Esophagus muscularis mucosa (tissue), 4 donors: ENCODE data around the gene TAGLN2. TPM values are rescaled to one million over a fixed set of nuclear protein-coding genes. Genes with fewer than 3 reads are reported as not detected.

Source experiments
- DNase-seq: peaks from one replicate; pipeline ENCODE4 v3.0.0-alpha.2; 2017; ENCODE audit errors: extremely low spot score
- H3K27ac ChIP-seq, 4 donors: fragments of 200-600 bp; sonication (generic); replicated peaks in 1 of 4; 1 replicate in 3 of 4; 2 replicates in 1 of 4; pipeline ENCODE4 v1.5.1; 2016 to 2019; ENCODE audit warnings: mild to moderate bottlenecking in 1 of 4
- H3K27me3 ChIP-seq, 4 donors: fragments of 200-600 bp; sonication (generic); one replicate each; pipeline versions ENCODE4 v1.5.1 to v1.6.0; 2016 to 2019
- H3K36me3 ChIP-seq, 4 donors: fragments of 200-600 bp; sonication (generic); one replicate each; pipeline ENCODE4 v1.5.1; 2016 to 2019
- H3K4me1 ChIP-seq, 4 donors: fragments of 200-600 bp; sonication (generic); one replicate each; pipeline ENCODE4 v1.5.1; 2016 to 2019
- H3K4me3 ChIP-seq, 4 donors: fragments of 200-600 bp; sonication (generic); 1 replicate in 2 of 4; 2 replicates in 2 of 4; pipeline ENCODE4 v1.5.1; 2016 to 2019; ENCODE audit warnings: mild to moderate bottlenecking in 4 of 4, moderate library complexity in 1 of 4
- H3K9me3 ChIP-seq, 4 donors: fragments of 200-600 bp; sonication (generic); 1 replicate in 3 of 4; 2 replicates in 1 of 4; pipeline ENCODE4 v1.5.1; 2016 to 2019
- EP300 ChIP-seq: sonication (generic); formaldehyde crosslinking; IDR thresholded peaks from one replicate; pipeline ENCODE4 v1.6.1; 2017; ENCODE audit warnings: antibody characterized with exemption
- POLR2A ChIP-seq: fragments of 450-650 bp; IDR thresholded peaks from one replicate; pipeline ENCODE4 v1.6.1; 2017; ENCODE audit warnings: antibody characterized with exemption, moderate library complexity, mild to moderate bottlenecking, low read depth
- POLR2AphosphoS5 ChIP-seq, 2 donors: sonication (generic); formaldehyde crosslinking; IDR thresholded peaks; one replicate each; pipeline ENCODE4 v1.6.1; 2017; ENCODE audit warnings: antibody characterized with exemption in 2 of 2
- WGBS: methylation state at CpG from one replicate; pipeline ENCODE4 v1.1.5; 2018; 5-methylcytosine and 5-hydroxymethylcytosine counted together
- intact Hi-C: fragments of 100-400 bp; cut with DNase I; formaldehyde crosslinking; loops from one replicate; pipeline ENCODE4 v1.15.1; 2023
- total RNA-seq, 4 donors: library from RNA; depleted of rRNA; stranded (reverse); fragments of >200 nt; gene quantifications; one replicate each; pipeline versions ENCODE4 v1.1.0 to v1.2.1, GENCODE V29; 2016
- TF ChIP-seq, protein P1 (sequence below), 3 experiments: fragments of 200-600 bp in 2 of 3; fragments of 450-650 bp in 1 of 3; sonication (generic) in 2 of 3; IDR thresholded peaks; one replicate each; pipeline ENCODE4 v1.5.1; 2017 to 2019; ENCODE audit warnings: antibody characterized with exemption in 3 of 3, mild to moderate bottlenecking in 2 of 3, moderate library complexity in 1 of 3

The TAGLN2 gene
- total RNA-seq, 4 donors from 2014 or later, result 125 to 276 (median 228) TPM

DNA sequence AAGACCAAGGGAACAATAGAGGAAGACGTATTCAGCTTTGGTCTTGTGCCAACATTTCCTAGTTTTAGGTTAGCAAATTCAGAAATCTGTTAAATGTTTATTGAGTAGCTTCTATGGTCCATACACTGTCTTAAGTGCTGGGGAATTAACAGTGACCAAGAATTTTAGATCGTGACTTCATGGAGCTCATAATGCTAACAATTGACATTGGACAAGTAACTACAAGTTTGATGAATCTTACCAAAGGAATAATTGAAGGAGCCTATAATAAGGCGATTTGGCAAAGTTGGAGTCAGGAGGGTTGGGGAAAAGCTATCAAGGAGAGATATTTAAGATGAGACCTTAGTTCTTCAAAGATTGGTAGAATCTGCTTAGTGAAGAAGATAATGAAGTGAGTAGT is 30.1 kb upstream of the TAGLN2 start:
- DNase-seq, result no peak
- Histone ChIP-seq H3K27ac (no peak overlapping the region), H3K9me3 (no peaks in the 10 kb centered on the region), H3K27me3 (peaks cover 0 to 20% (median 0%) of the 10 kb centered on the region in 4 donors), H3K4me3 (no peak overlapping the region), H3K36me3 (no peaks in the 10 kb centered on the region), H3K4me1 (no peaks in the 10 kb centered on the region)
- intact Hi-C loops, result no loop called here
- no peak for TF ChIP-seq POLR2AphosphoS5 (IDR thresholded peaks at IDR 0.05)
- no peak for TF ChIP-seq EP300
- no peak for TF ChIP-seq POLR2A
- TF ChIP-seq, protein P1, sequence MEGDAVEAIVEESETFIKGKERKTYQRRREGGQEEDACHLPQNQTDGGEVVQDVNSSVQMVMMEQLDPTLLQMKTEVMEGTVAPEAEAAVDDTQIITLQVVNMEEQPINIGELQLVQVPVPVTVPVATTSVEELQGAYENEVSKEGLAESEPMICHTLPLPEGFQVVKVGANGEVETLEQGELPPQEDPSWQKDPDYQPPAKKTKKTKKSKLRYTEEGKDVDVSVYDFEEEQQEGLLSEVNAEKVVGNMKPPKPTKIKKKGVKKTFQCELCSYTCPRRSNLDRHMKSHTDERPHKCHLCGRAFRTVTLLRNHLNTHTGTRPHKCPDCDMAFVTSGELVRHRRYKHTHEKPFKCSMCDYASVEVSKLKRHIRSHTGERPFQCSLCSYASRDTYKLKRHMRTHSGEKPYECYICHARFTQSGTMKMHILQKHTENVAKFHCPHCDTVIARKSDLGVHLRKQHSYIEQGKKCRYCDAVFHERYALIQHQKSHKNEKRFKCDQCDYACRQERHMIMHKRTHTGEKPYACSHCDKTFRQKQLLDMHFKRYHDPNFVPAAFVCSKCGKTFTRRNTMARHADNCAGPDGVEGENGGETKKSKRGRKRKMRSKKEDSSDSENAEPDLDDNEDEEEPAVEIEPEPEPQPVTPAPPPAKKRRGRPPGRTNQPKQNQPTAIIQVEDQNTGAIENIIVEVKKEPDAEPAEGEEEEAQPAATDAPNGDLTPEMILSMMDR (IDR thresholded peaks at IDR 0.05), result no peak
- 87% methylated on average over 3 of the region's 3 CpGs for WGBS

DNA sequence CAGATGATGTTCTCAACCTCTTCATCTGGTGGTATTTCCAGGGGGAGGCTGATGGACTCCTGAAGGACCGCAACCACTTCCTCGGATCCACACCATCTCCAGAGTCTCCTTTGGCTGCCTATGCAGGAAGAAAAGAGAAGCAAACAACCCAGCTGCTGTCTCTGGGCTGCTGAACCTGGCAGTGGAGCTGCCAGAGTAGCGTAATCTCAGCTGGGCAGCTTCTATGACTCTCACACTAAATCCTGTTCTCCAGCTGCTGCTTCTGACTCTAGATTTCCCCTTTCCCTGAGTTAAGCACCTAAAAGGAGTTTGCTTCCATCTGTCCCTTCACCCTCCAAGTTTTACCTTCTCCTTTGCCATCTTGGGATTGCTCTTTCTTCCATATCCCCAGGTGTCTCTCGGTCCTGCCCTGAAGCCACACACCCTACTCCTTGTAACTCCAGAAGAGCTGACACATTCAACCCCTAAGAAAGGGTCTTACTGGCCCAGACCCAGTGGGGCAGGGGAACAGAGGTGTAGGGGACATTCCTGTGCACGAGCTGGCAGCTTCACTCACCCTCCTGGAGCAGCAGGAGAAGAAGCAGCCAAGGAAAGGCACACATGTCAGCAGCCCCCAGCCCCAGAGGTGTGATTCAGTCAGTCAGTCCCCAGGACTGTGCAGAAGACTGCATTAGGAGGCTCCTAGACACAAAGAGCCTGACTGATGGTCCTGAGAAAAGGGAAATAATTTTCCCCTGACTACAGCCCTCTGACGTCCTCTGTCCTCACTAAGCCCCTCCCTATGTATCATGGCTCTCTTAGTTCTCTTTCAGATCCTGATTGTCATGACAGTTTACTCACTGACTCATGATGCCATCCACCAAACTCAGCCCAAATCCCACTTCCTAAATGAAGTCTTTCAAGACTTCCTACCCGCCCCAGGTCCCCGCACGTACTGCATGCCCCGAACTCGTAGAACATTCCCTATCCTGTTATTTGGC is 28.5 kb upstream of the TAGLN2 start, which contains the start of gene SLAMF9:
SLAMF9 (minus strand) TSS at position 702 of the 980 bp plus-strand sequence; CDS start at position 602, 100 bp downstream.
- Histone ChIP-seq H3K9me3 (no peaks in the 10 kb centered on the region), H3K27me3 (peaks cover 0 to 20% (median 0%) of the 10 kb centered on the region in 4 donors), H3K4me3 (no peak within 1 kb of the TSS), H3K27ac (no peak within 1 kb of the TSS), H3K4me1 (peaks cover 0 to 6% (median 0%) of the 10 kb centered on the region in 4 donors), H3K36me3 (no peaks in the 10 kb centered on the region)
- no peak for TF ChIP-seq EP300
- TF ChIP-seq POLR2AphosphoS5 (IDR thresholded peaks at IDR 0.05), result no peak
- no peak for TF ChIP-seq POLR2A
- no peak for DNase-seq
- intact Hi-C loops, result no loop called here
- 49% methylated on average over 10 of the region's 11 CpGs for WGBS

DNA sequence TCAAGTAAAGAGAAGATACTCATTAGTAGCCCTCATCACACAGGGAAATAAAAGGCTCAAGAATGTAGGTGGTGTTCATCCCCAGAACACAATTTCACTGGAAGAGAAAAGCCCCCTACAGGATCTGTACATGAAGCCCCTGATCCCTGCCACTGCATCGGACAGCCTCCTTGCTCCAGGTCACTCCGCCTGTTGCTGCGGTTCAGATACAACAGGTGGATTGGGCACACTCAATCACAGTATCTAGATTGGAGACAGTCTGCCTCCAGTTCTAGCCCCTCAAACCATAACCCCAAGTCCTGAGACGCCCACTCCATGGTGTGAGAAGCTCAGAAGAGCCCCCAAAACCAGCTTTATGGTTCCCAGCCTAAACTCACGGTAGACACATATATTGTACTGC is 27.6 kb upstream of the TAGLN2 start:
- Histone ChIP-seq H3K27me3 (peaks cover 0 to 20% (median 0%) of the 10 kb centered on the region in 4 donors), H3K27ac (no peak overlapping the region), H3K9me3 (no peaks in the 10 kb centered on the region), H3K36me3 (no peaks in the 10 kb centered on the region), H3K4me1 (peaks cover 0 to 8% (median 0%) of the 10 kb centered on the region in 4 donors), H3K4me3 (no peak overlapping the region)
- intact Hi-C loops, result no loop called here
- 96% methylated on average over 3 of the region's 5 CpGs for WGBS
- no peak for DNase-seq
- TF ChIP-seq, protein P1 (IDR thresholded peaks at IDR 0.05), result no peak
- TF ChIP-seq POLR2AphosphoS5 (IDR thresholded peaks at IDR 0.05), result no peak
- TF ChIP-seq POLR2A, result no peak
- TF ChIP-seq EP300, result no peak

DNA sequence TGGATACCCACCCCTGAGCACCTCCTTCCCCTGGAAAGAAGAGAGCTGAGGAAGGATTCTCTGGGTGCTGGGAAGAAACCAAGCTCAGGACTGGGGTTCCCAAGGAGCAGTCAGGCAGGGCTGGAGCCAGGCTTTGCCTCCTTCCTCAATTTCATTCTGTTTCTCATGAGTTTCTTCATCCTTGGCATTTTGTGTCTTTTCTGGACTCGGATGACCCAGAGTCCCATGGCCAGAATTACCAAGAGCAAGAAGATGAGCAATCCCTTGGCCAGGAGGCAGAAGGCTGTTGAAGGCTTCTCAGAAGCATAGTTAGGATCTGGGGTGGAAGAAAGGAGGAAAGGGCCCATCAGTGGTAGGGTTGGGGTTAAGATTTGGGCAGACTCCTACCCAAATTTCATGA is 26.2 kb upstream of the TAGLN2 start:
- no peak for DNase-seq
- H3K9me3 ChIP-seq, result no peaks in the 10 kb centered on the region
- H3K4me1 ChIP-seq, result peaks cover 0 to 8% (median 0%) of the 10 kb centered on the region in 4 donors
- no peaks in the 10 kb centered on the region for H3K36me3 ChIP-seq
- intact Hi-C loops, result no loop called here
- TF ChIP-seq, protein P1 (IDR thresholded peaks at IDR 0.05), result no peak
- TF ChIP-seq POLR2AphosphoS5 (IDR thresholded peaks at IDR 0.05), result no peak
- TF ChIP-seq POLR2A, result no peak
- no peak for TF ChIP-seq EP300
- WGBS, result 75% methylated on average over 1 of the region's 1 CpG
- H3K27ac ChIP-seq, result no peak overlapping the region
- H3K4me3 ChIP-seq, result no peak overlapping the region
- H3K27me3 ChIP-seq, result peaks cover 0 to 20% (median 0%) of the 10 kb centered on the region in 4 donors

DNA sequence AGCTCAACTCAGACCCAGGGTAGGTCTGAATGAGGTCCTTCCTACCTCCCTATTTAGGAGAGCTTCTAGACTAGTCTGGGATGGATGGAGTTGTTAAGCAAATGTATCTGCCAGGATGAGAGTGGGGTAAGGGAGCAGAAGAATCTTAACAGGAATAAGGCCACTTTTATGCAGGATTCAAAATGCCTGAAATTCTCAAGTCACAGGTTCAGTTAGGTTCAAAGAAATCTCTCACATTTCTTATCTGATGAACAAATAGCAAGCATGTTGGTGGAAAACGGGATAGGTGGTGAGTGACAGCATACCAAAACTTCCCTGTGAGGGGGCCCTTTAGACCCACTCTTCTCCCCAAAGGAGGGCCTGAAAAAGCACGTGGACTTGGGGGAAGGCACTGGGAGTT is 25.7 kb upstream of the TAGLN2 start:
- 76% methylated on average over 2 of the region's 2 CpGs for WGBS
- intact Hi-C loops, result no loop called here
- TF ChIP-seq, protein P1 (IDR thresholded peaks at IDR 0.05), result no peak
- TF ChIP-seq POLR2AphosphoS5 (IDR thresholded peaks at IDR 0.05) (no peak), POLR2A (no peak), EP300 (no peak)

More for the DNA sequence above, 25.7 kb upstream of the TAGLN2 start:
- Histone ChIP-seq H3K4me1 (peaks cover 2 to 9% (median 2%) of the 10 kb centered on the region in 4 donors), H3K9me3 (no peaks in the 10 kb centered on the region), H3K4me3 (no peak overlapping the region), H3K27me3 (peaks cover 0 to 20% (median 0%) of the 10 kb centered on the region in 4 donors), H3K27ac (no peak overlapping the region), H3K36me3 (no peaks in the 10 kb centered on the region)
- no peak for DNase-seq
